Ovary (tissue), 9 donors: ENCODE data around the gene BACH2. TPM values are rescaled to one million over a fixed set of nuclear protein-coding genes. Genes with fewer than 3 reads are reported as not detected.

Experiments
- DNase-seq, 5 donors: peaks; one replicate each; pipeline ENCODE4 v3.0.0-alpha.2; 2019 to 2020
- H3K27ac ChIP-seq, 2 donors: fragments of 200-600 bp; one replicate each; pipeline versions ENCODE4 v1.5.1 to v1.8.0; 2019 to 2022
- H3K27me3 ChIP-seq: fragments of 200-600 bp; one replicate; pipeline ENCODE4 v1.8.0; 2022
- H3K36me3 ChIP-seq: fragments of 200-600 bp; sonication (generic); one replicate; pipeline ENCODE4 v1.5.1; 2019
- H3K4me1 ChIP-seq: one replicate; pipeline ENCODE4 v1.8.1; 2013; ENCODE audit warnings: mild to moderate bottlenecking, moderate library complexity; ENCODE audit not compliant: insufficient read depth
- H3K4me3 ChIP-seq: fragments of 200-600 bp; sonication (generic); one replicate; pipeline ENCODE4 v1.5.1; 2017
- H3K9me3 ChIP-seq, 2 donors: fragments of 200-600 bp in 1 of 2; sonication (generic) in 1 of 2; one replicate each; pipeline versions ENCODE4 v1.5.1 to v1.8.1; 2013 to 2019; ENCODE audit warnings: mild to moderate bottlenecking in 1 of 2, moderate library complexity in 1 of 2
- CTCF ChIP-seq, 3 donors: fragments of 450-650 bp in 2 of 3; fragments of 200-600 bp in 1 of 3; IDR thresholded peaks; one replicate each; pipeline versions ENCODE4 v1.5.1 to v1.8.0; 2016 to 2022; ENCODE audit warnings: antibody characterized with exemption in 3 of 3, mild to moderate bottlenecking in 1 of 3
- EP300 ChIP-seq: sonication (generic); formaldehyde crosslinking; IDR thresholded peaks from one replicate; pipeline ENCODE4 v1.6.1; 2017; ENCODE audit warnings: antibody characterized with exemption
- POLR2A ChIP-seq: fragments of 450-650 bp; IDR thresholded peaks from one replicate; pipeline ENCODE4 v1.6.1; 2017; ENCODE audit warnings: antibody characterized with exemption, mild to moderate bottlenecking, moderate library complexity
- WGBS, 3 donors: extraction: QIAGEN DNeasy Blood & Tissue Kit in 1 of 3; methylation state at CpG; one replicate each; pipeline versions ENCODE4 v1.1.5 to v1.1.7; 2013 to 2017; 5-methylcytosine and 5-hydroxymethylcytosine counted together
- intact Hi-C, 4 donors: fragments of 100-400 bp; cut with DNase I; formaldehyde crosslinking; loops; one replicate each; pipeline versions ENCODE4 v1.11.0 to v1.15.1; 2022 to 2023
- polyA plus RNA-seq, 2 donors: library from polyadenylated mRNA; stranded (reverse); fragments of 200-250 nt in 1 of 2; fragments of 350-450 nt in 1 of 2; fragmentation: Illumina TruSeq in 1 of 2; extraction: RNeasy Lipid Tissue Mini Kit (QIAGEN cat#74804) in 1 of 2; gene quantifications; one replicate each; pipeline ENCODE4 v1.2.3, GENCODE V29; 2013 to 2014
- total RNA-seq, 7 donors: library from RNA; depleted of rRNA in 2 of 7; stranded (reverse); fragments of >200 nt in 2 of 7; fragmentation: NEBNext Ultra II Directional in 3 of 7; extraction: Animal tissue kit (Norgen Biotek cat#: 25700) in 3 of 7; gene quantifications; one replicate each; pipeline versions ENCODE4 v1.1.0 to v1.2.4, GENCODE V29; 2016 to 2023
- donor health status: DM: no; HTN: no; CAD: no; lungs with moderate emphysema.
- donor health status: DM: no; HTN: no; CAD: no.
- donor health status: Bipolar disorder and iron deficiency.
- donor health status: DM: yes; HTN: yes; CAD: no.
- donor health status: DM: no; HTN: no; CAD: no.
- donor health status: DM: yes; HTN: yes; CAD: no.

The BACH2 gene
- total and polyA plus RNA-seq, 9 donors = 2.6 to 19.2 (median 10.5) TPM

GRCh38 chr6:90109141-90109540 lies 187.5 kb downstream of the BACH2 start:
- WGBS, 3 donors = 76 to 93% (median 79%) methylated on average over 4 of the region's 4 CpGs
- intact Hi-C loops = no loop called here
- Histone ChIP-seq H3K27ac (no peak overlapping the region), H3K27me3 (no peaks in the 10 kb centered on the region), H3K4me1 (no peaks in the 10 kb centered on the region), H3K9me3 (peaks cover 0 to 3% of the 10 kb centered on the region in 2 donors), H3K36me3 (no peaks in the 10 kb centered on the region), H3K4me3 (no peak overlapping the region)
- DNase-seq = no peak
- TF ChIP-seq EP300 (no peak), CTCF (IDR thresholded peaks at IDR 0.05) (no peak), POLR2A (no peak)

GRCh38 chr6:90107771-90108282 lies 188.8 kb downstream of the BACH2 start:
- no peaks in the 10 kb centered on the region for H3K4me1 ChIP-seq
- no peak overlapping the region for H3K4me3 ChIP-seq
- no peaks in the 10 kb centered on the region for H3K27me3 ChIP-seq
- no peaks in the 10 kb centered on the region for H3K9me3 ChIP-seq
- DNase-seq = no peak
- 71 to 84% (median 83%) methylated on average over 3 of the region's 3 CpGs for WGBS, 3 donors
- no peak for TF ChIP-seq EP300
- no peak for TF ChIP-seq CTCF (IDR thresholded peaks at IDR 0.05)
- TF ChIP-seq POLR2A = no peak
- H3K27ac ChIP-seq = no peak overlapping the region
- intact Hi-C loops = no loop called here
- no peaks in the 10 kb centered on the region for H3K36me3 ChIP-seq

- Histone ChIP-seq H3K27ac (no peak overlapping the region), H3K36me3 (no peaks in the 10 kb centered on the region), H3K4me3 (no peak overlapping the region), H3K27me3 (no peaks in the 10 kb centered on the region), H3K4me1 (no peaks in the 10 kb centered on the region), H3K9me3 (no peaks in the 10 kb centered on the region)
- no peak for DNase-seq
- no peak for TF ChIP-seq POLR2A
- no peak for TF ChIP-seq CTCF (IDR thresholded peaks at IDR 0.05)
- no peak for TF ChIP-seq EP300
- intact Hi-C loops = no loop called here
- WGBS, 3 donors = 56 to 76% (median 76%) methylated on average over 1 of the region's 1 CpG
Observed at GRCh38 chr6:90107371-90107770, 189.3 kb downstream of the BACH2 start.

DNA sequence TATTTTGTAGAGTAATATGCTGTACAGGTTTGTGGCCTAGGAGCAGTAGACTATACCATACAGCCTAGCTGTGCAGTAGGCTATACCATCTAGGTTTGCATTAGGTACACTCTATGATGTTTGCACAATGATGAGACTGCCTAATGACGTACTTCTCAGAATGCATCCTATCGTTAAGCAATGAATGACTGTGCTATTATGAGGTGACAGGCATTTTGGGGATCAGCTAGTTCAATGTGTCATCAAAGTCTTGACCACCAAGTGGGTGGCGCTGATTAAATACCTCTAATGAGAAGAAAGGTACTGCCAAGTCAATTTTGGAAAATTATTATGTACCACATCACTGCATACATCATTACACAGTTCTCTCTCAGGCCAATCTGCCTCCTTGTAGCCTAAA lies 190.2 kb downstream of the BACH2 start:
- Histone ChIP-seq H3K27ac (no peak overlapping the region), H3K9me3 (no peaks in the 10 kb centered on the region), H3K36me3 (no peaks in the 10 kb centered on the region), H3K4me3 (no peak overlapping the region), H3K4me1 (no peaks in the 10 kb centered on the region), H3K27me3 (no peaks in the 10 kb centered on the region)
- intact Hi-C loops = no loop called here
- TF ChIP-seq CTCF (IDR thresholded peaks at IDR 0.05) = no peak
- 95 to 98% (median 97%) methylated on average over 3 of the region's 3 CpGs for WGBS, 3 donors
- DNase-seq = no peak
